IgD-negative memory B cell (primary cell): ENCODE results near the gene MED16. TPM values are rescaled to one million over a fixed set of nuclear protein-coding genes. Genes with fewer than 3 reads are reported as not detected.
A peak's percentile ranks its signal among the peaks of the same experiment; 100 is the strongest.

ENCODE experiments used
- H3K27ac Mint-ChIP-seq, 3 donors: one replicate each; pipeline ENCODE4 v1.8.0; 2020 to 2022; ENCODE audit warnings: mild to moderate bottlenecking in 3 of 3, mixed read lengths in 3 of 3, moderate library complexity in 1 of 3
- H3K27me3 Mint-ChIP-seq: one replicate; pipeline ENCODE4 v1.8.0; 2021; ENCODE audit warnings: mixed read lengths
- H3K36me3 Mint-ChIP-seq: one replicate; pipeline ENCODE4 v1.8.0; 2020; ENCODE audit warnings: mild to moderate bottlenecking, mixed read lengths
- H3K4me1 Mint-ChIP-seq, 3 donors: one replicate each; pipeline ENCODE4 v1.8.0; 2020 to 2022; ENCODE audit warnings: mixed read lengths in 3 of 3, mild to moderate bottlenecking in 1 of 3
- H3K4me3 Mint-ChIP-seq, 4 donors: one replicate each; pipeline ENCODE4 v1.8.0; 2020 to 2022; ENCODE audit warnings: mild to moderate bottlenecking in 4 of 4, mixed read lengths in 4 of 4, moderate library complexity in 3 of 4
- H3K9me3 Mint-ChIP-seq, 3 donors: one replicate each; pipeline ENCODE4 v1.8.0; 2020 to 2021; ENCODE audit warnings: mixed read lengths in 3 of 3, mild to moderate bottlenecking in 1 of 3
- polyA plus RNA-seq: library from polyadenylated mRNA; unstranded; fragments of 300-500 nt; fragmentation: Illumina TruSeq; gene quantifications from one replicate; pipeline ENCODE4 v1.2.3, GENCODE V29; 2021

Gene MED16
- polyA plus RNA-seq, 1 donor from 2014 or later = 138 TPM

DNA sequence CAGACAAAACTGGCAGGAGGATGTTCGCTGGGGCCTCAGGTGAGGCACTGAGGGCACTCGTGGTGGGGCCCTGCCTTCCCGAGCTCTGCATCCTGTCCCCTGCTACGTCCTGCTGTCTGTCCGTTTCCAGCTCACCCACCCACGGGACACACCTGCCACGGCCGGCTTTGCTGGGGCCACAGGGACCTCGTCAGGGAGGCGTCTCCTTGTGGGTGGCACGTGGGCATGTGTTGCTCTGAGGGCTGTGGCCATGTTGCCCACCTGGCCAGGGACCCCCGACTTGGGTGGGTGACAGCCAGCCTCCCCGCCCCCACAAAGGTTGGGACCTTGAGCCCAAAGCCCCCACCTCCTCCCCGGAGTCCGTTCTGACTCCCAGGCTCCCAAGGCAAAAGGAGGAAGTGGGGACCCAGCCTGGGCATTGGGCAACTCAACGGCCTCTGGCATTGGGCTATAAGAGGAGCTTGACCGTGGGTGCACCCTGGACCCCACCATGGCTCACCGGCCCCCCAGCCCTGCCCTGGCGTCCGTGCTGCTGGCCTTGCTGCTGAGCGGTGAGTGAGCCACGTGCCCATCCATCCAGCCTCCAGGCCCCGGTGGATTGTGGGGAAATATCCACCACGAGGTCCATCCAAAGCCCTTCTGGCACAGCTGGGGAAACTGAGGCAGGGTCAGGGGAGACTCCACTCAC, 52.3 kb downstream of the MED16 start, which contains the start of gene PRTN3:
Gene PRTN3 (plus strand): TSS at position 481 of the 688 bp plus-strand sequence. CDS start 10 bp downstream, at position 491.
- Mint-ChIP-seq H3K36me3 (peaks cover 3% of the 10 kb centered on the region), H3K4me1 (peaks cover 5 to 7% (median 6%) of the 10 kb centered on the region in 3 donors), H3K27me3 (peaks cover 47% of the 10 kb centered on the region), H3K4me3 (peak within 1 kb of the TSS in 1 of 4 donors; percentile 9), H3K27ac (peak within 1 kb of the TSS; percentile 63 to 92 (median 68)), H3K9me3 (peaks cover 0 to 6% (median 0%) of the 10 kb centered on the region in 3 donors)

DNA sequence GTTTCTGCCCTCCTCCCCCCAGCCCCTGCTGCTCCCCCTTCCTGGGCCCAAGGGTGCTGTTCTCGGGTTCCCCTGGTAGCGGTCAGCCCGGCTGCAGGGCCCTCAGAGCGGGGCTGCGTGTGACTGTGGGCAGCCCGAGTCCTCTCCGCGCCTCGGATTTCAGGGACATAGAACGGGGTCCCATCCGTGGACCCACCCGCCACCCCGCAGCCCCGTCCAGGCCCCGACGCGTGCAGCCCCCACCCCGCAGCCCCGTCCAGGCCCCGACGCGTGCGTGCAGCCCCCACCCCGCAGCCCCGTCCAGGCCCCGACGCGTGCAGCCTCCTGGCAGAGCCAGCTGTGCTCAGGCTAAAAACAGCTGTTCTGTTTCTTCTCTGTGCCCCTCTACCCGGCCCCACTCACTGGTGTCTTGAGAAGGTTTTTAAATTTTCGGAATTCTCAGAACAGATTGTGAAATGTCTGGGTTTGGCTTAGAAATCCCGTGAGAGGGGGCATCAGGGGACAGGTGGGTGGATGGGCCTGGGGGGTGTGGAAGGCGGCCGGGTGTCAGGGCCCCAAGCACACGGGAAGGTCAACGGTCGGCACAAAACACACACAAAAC, 57.7 kb downstream of the MED16 start:
- Mint-ChIP-seq H3K4me1 (peaks cover 0 to 2% (median 0%) of the 10 kb centered on the region in 3 donors), H3K36me3 (no peaks in the 10 kb centered on the region), H3K4me3 (no peak overlapping the region), H3K9me3 (peaks cover 0 to 3% (median 0%) of the 10 kb centered on the region in 3 donors), H3K27ac (no peak overlapping the region), H3K27me3 (peaks cover 21% of the 10 kb centered on the region)

DNA sequence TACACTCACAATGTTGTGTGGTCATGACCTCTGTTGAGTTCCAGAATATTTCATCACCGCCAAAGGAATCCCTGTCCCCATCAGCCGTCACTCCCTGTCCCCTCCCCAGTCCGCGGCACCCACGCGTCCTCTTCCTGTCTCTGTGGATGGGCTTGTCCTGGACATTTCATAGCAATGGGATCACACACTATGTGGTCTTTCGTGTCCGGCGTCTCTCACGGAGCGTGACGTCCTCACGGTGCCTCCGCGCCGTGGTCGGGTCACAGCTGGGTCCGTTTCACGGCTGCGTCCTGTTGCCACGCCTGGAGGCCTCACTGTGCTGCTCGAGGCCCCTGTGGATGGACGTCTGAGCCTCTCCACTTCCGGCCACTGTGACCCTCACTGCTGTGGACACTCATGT, 58.8 kb downstream of the MED16 start:
- Mint-ChIP-seq H3K4me1 (peaks cover 0 to 2% (median 0%) of the 10 kb centered on the region in 3 donors), H3K36me3 (no peaks in the 10 kb centered on the region), H3K27me3 (peaks cover 21% of the 10 kb centered on the region), H3K9me3 (peaks cover 0 to 3% (median 0%) of the 10 kb centered on the region in 3 donors), H3K4me3 (no peak overlapping the region), H3K27ac (peak overlapping the region in 1 of 3 donors; percentile 59)

DNA sequence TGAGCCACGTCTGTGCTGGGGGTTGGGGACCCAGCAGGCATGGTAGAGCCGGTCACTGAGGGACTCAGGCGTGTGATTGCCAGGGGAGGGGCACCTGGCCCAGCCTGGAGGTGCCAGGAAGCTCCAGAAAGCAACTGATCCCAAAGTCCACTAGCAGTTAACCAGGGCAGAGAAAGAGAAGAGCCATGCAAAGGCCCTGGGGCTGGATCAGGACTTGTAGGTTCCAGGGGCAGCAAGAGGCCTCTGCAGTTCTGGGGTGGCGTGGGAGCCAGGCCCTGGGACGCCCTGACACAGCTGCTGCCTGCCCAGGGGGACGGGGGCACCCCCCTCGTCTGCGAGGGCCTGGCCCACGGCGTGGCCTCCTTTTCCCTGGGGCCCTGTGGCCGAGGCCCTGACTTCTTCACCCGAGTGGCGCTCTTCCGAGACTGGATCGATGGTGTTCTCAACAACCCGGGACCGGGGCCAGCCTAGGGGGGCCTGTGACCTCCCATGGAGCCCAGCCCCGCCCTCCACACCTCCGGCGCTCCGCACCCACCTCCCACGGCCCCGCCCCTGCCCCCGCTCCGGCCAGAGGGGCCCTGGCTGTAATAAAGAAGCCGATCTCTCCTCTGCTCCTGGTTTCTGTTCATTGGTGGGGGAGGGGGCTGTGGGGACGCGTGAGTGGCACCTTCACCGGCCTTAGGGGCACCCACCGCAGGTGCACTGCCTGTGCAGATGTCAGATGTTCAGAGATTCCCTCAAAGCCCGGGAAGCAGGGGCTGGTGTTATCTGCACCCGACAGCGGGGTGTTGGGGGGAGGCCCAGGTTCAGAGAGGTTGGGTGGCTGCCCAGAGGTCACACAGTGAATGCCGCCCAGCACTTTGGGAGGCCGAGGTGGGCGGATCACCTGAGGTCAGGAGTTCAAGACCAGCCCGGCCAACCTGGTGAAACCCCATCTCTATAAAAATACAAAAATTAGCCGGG, 61.3 kb downstream of the MED16 start:
- no peaks in the 10 kb centered on the region for H3K36me3 Mint-ChIP-seq
- peaks cover 0 to 3% (median 0%) of the 10 kb centered on the region in 3 donors for H3K9me3 Mint-ChIP-seq
- no peak overlapping the region for H3K27ac Mint-ChIP-seq
- H3K4me3 Mint-ChIP-seq = no peak overlapping the region
- no peaks in the 10 kb centered on the region for H3K4me1 Mint-ChIP-seq
- peaks cover 11% of the 10 kb centered on the region for H3K27me3 Mint-ChIP-seq

DNA sequence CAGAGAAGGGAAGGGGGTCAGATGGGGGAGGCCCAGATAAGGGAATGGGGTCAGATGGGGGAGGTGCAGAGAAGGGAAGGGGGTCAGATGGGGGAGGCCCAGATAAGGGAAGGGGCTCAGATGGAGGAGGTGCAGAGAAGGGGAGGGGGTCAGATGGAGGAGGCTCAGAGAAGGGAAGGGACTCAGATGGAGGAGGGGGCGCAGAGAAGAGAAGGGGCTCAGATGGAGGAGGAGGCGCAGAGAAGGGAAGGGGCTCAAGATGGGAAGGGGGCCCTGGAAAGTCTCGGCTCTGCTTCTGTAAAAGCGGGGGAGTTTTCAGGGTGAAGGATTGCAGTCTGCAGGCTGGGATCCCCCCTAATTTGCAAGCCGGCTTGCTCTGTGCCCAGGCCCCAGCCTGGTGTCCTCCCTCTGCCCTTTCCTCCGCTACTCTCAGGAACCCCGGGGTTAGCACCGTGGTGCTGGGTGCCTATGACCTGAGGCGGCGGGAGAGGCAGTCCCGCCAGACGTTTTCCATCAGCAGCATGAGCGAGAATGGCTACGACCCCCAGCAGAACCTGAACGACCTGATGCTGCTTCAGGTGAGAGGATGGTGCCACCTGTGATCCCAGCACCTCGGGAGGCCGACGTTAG, 63.7 kb downstream of the MED16 start:
- H3K9me3 Mint-ChIP-seq = no peaks in the 10 kb centered on the region
- H3K4me1 Mint-ChIP-seq = no peaks in the 10 kb centered on the region
- H3K4me3 Mint-ChIP-seq = no peak overlapping the region
- H3K27ac Mint-ChIP-seq = no peak overlapping the region
- no peaks in the 10 kb centered on the region for H3K36me3 Mint-ChIP-seq
- peaks cover 12% of the 10 kb centered on the region for H3K27me3 Mint-ChIP-seq

DNA sequence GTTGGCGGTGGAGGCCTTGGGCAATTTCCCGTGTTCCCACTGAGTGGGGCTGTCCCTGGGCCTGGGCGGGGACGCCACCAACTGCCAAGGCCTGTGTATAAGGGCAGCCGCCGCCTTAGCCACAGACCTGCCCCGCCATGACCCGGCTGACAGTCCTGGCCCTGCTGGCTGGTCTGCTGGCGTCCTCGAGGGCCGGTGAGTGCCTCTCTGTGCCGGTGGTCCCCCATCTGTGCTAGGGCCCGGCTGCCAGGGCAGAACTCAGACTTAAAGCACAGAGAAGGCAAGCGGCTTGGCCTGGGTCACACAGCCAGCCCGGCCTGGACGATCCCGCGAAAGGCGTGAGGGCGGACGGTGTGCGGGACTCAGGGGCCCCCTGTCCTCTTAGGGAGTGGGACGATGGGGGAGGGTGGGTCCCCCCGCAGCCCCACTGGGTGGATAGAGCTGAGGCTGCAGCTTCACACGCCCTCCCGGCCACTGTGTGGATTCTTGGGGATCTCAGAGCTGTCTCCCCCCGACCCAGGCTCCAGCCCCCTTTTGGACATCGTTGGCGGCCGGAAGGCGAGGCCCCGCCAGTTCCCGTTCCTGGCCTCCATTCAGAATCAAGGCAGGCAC, 65.2 kb downstream of the MED16 start, which contains the start of gene AZU1:
Gene AZU1 (plus strand): TSS at position 128 of the 612 bp plus-strand sequence. CDS start 10 bp downstream, at position 138.
- no peaks in the 10 kb centered on the region for H3K9me3 Mint-ChIP-seq
- no peak within 1 kb of the TSS for H3K4me3 Mint-ChIP-seq
- no peak within 1 kb of the TSS for H3K27ac Mint-ChIP-seq
- H3K4me1 Mint-ChIP-seq = no peaks in the 10 kb centered on the region
- H3K36me3 Mint-ChIP-seq = no peaks in the 10 kb centered on the region
- peaks cover 23% of the 10 kb centered on the region for H3K27me3 Mint-ChIP-seq

DNA sequence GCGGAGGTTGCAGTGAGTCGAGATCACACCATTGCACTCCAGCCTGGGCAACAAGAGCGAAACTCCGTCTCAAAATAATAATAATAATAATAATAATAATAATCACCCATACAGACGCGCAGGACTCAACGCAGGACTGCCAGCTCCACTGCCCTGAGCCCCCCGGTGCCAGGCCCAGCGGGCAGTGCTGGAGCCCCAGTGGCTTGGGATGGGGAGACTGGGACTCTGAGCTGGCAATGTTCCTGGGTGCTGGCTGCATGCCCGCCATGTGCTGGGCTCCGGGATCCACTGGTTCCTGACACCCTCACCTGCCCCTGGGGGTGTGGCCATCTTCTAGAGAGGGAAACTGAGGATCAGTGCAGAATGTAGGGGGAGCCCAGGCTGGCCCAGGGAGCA, 65.7 kb downstream of the MED16 start:
- H3K27ac Mint-ChIP-seq = no peak overlapping the region
- peaks cover 27% of the 10 kb centered on the region for H3K27me3 Mint-ChIP-seq
- H3K4me1 Mint-ChIP-seq = no peaks in the 10 kb centered on the region
- no peaks in the 10 kb centered on the region for H3K36me3 Mint-ChIP-seq
- no peak overlapping the region for H3K4me3 Mint-ChIP-seq
- H3K9me3 Mint-ChIP-seq = no peaks in the 10 kb centered on the region

DNA sequence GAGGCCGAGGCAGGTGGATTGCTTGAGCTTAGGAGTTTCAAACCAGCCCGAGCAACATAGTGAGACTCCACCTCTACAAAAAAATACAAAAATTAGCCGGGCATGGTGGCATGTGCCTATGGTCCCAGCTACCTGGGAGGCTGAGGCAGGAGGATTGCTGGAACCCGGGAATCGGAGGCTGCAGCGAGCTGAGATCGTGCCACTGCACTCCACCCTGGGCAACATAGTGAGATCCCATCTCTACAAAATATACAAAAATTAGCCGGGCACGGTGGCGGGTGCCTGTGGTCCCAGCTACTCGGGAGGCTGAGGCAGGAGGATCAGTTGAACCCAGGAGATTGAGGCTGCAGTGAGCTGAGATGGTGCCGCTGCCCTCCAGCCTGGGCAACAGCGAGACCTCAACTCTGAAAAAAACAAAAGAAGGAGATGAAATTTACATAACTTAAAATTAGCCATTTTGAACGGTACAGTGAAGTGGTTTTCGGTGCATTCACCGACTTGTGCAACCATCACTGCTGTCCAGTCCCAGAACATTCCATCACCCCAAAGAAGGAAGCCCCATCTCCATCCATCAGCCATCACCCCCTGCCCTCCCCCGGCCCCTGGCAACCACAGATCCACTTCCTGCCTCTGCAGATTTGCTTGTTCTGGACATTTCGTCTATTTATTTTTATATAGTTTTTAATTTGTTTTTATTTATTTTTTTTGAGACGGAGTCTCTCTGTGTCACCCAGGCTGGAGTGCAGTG, 66.9 kb downstream of the MED16 start:
- H3K36me3 Mint-ChIP-seq = no peaks in the 10 kb centered on the region
- no peaks in the 10 kb centered on the region for H3K4me1 Mint-ChIP-seq
- no peak overlapping the region for H3K27ac Mint-ChIP-seq
- peaks cover 28% of the 10 kb centered on the region for H3K27me3 Mint-ChIP-seq
- no peak overlapping the region for H3K4me3 Mint-ChIP-seq
- no peaks in the 10 kb centered on the region for H3K9me3 Mint-ChIP-seq

DNA sequence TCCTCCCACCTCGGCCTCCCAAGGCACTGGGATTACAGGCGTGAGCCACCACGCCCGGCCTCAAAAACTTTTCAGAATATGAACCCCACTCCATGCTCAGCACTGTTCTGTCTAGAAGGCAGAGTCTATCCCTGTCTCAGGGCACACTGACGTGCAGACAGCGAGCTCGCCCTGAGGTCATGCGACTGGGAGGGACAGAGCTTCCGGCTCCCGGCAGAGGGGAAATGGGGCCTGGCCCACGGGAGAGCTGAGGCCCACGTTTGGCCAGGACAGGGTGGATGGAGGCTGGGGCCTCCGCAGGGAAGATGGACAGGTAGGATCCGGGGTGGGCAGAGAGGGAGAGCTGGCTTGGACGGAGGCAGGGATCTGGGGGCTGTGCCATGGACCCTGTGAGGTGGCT, 68.1 kb downstream of the MED16 start:
- no peaks in the 10 kb centered on the region for H3K4me1 Mint-ChIP-seq
- no peak overlapping the region for H3K27ac Mint-ChIP-seq
- H3K27me3 Mint-ChIP-seq = peaks cover 28% of the 10 kb centered on the region
- H3K9me3 Mint-ChIP-seq = no peaks in the 10 kb centered on the region
- H3K36me3 Mint-ChIP-seq = no peaks in the 10 kb centered on the region
- no peak overlapping the region for H3K4me3 Mint-ChIP-seq

DNA sequence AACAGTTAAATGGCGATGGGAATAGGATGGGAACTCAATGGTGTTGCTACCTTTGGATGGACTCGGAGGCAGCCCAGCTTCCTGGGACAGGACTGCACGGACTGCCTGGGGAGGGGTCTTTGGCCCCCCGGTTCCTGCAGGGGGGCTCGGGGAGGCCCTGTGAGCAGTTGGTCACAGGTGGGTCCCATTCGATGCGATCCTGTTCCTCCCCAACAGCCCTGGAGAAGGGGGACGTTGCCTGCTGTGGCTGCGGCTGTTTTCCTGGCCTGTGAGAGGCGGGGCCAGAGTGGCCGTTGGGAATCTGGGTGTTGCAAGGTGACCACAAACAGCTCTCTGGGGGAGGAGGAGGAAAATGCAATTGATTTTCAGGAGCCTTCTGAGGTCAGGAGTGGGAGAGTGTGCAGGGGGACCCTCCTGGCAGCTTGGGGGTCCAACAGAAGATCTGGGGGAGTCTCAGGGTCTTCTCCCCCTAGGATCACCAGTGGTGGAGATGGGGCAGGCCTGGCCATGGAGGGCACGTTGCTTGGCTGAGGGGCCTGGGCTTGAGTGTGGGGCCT, 69.3 kb downstream of the MED16 start:
- H3K4me1 Mint-ChIP-seq = no peaks in the 10 kb centered on the region
- no peaks in the 10 kb centered on the region for H3K9me3 Mint-ChIP-seq
- H3K36me3 Mint-ChIP-seq = no peaks in the 10 kb centered on the region
- H3K4me3 Mint-ChIP-seq = no peak overlapping the region
- H3K27me3 Mint-ChIP-seq = peaks cover 24% of the 10 kb centered on the region
- H3K27ac Mint-ChIP-seq = peak overlapping the region in 1 of 3 donors; percentile 21

DNA sequence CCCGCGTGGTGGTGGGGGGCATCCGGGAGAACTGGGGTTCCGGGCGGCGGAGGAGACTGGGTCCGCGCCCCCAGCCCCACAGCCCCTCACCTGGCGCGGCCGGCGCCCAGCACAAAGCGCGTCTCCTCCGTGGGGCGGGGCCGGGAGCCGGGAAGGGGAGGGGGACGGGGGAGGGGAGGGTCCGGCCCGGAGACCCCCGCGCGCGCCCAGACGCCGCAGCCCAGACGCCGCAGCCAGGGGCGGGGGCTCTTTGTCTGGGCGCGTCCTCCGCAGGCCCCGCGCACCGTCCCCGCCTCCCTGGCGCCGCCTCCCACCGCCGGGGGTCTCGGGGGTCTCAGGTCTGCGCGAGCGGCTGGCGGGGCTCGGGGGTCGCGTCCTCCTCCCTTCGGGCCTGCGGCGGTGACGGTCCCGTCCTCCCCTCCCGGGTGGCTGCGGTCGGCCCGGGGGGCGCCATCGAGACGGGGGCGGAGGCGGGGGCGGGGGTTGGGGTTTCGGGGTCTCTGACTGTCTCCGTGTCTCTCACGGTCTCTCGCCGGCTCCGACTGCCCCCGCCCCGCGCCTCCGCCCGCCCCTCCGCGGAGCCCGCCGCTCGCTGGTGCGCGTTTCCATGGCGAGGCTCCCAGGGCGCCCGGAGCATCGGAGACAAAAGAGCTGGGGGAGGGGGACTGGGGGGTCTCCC, 71.0 kb downstream of the MED16 start, which contains the start of gene PLPPR3:
Gene PLPPR3 (minus strand): TSS at position 131 of the 679 bp plus-strand sequence. CDS start 396 bp downstream, outside the sequence.
- Mint-ChIP-seq H3K27me3 (peaks cover 24% of the 10 kb centered on the region), H3K36me3 (no peaks in the 10 kb centered on the region), H3K27ac (peak within 1 kb of the TSS in 1 of 3 donors; percentile 48), H3K4me1 (no peaks in the 10 kb centered on the region), H3K9me3 (no peaks in the 10 kb centered on the region), H3K4me3 (peak within 1 kb of the TSS in 2 of 4 donors; percentile 60 to 63)

DNA sequence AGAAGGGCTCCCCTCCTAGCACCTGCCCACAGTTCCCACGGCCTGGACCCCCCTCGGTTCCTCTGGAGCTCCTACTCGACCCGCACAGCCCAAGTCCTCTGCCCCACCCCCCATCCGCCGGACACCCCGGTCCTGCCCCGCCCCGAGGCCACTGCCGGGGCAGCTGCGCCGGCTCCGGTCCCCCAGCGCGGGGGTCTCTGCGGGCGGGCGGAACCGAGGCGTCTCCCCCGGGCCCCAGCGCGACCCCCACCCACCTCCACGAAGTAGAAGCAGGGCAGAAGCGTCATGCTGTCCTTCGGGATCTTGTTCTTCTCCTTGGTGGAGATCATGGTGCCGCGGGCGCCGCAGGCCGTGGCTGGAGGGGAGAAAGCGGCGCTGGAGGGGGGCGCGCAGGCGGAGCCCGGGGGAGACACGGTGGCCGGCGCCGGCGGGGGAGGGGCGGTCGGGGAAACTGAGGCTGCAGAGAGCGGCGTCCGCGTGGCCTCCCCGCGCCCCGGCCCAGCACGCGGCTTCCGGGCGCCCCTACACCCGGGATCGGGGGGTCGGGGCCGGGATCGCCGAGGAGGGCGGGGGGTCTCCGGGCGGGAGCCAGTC, 71.7 kb downstream of the MED16 start:
- H3K36me3 Mint-ChIP-seq = no peaks in the 10 kb centered on the region

More for the DNA sequence above, 71.7 kb downstream of the MED16 start:
- Mint-ChIP-seq H3K27ac (no peak overlapping the region), H3K4me3 (no peak overlapping the region), H3K9me3 (no peaks in the 10 kb centered on the region), H3K27me3 (peaks cover 24% of the 10 kb centered on the region), H3K4me1 (no peaks in the 10 kb centered on the region)
